ENCODE measurements around the gene ABCF1. TPM values are rescaled to one million over a fixed set of nuclear protein-coding genes. Genes with fewer than 3 reads are reported as not detected.
A peak's percentile ranks its signal among the peaks of the same experiment; 100 is the strongest.

Gene ABCF1
- total and polyA plus RNA-seq, 2 of the 8 experiments (the other 6 are each of a cell fraction or from before 2014, with no cell fraction given): 48.8 to 123 TPM

- FAIRE-seq (no peak), DNase-seq (ENCODE audit: low read depth in 1 of 2, low spot score in 2 of 2) (no peak)
- Histone ChIP-seq H3K4me2 (ENCODE audit: insufficient read depth in 1 of 2, low read depth in 2 of 2, low read length in 2 of 2) (no peak overlapping the region; a peak in 1 of 4 replicates), H3K27me3 (replicated peaks in 1 of 4; ENCODE audit: control insufficient read depth in 3 of 4, extremely low read depth in 1 of 4, insufficient read depth in 3 of 4, low read length in 3 of 4) (no peaks in the 10 kb centered on the region), H3K9ac (replicated peaks in 1 of 4; ENCODE audit: extremely low read depth in 1 of 4, low read depth in 3 of 4, low read length in 3 of 4) (no peak overlapping the region), H3K27ac (ENCODE audit: low read depth, low read length) (no peak overlapping the region), H3K18ac (ENCODE audit: extremely low read depth, low read length) (no peak overlapping the region), H2AFZ (ENCODE audit: low read length) (no peak overlapping the region), H2AK5ac (ENCODE audit: low read depth, low read length) (no peak overlapping the region), H2BK5ac (ENCODE audit: low read depth, low read length) (no peak overlapping the region), H3K14ac (ENCODE audit: insufficient read length) (no peak overlapping the region), H3K4me3 (ENCODE audit: extremely low read depth in 1 of 4, insufficient read depth in 2 of 4, low read depth in 3 of 4, low read length in 4 of 4) (no peak overlapping the region), H4K91ac (replicated peaks; ENCODE audit: insufficient read length, low read length) (no peak overlapping the region), H3K56ac (replicated peaks; ENCODE audit: insufficient read length, low read depth, low read length) (no peak overlapping the region), H3K4me1 (replicated peaks in 1 of 4; ENCODE audit: control insufficient read depth in 3 of 4, insufficient read depth in 4 of 4, low read length in 3 of 4) (peaks cover 0 to 6% (median 3%) of the 10 kb centered on the region in 4 experiments; a peak in 4 of 7 replicates), H4K8ac (ENCODE audit: extremely low read depth, insufficient read depth, low read length) (no peak overlapping the region), H3K79me2 (ENCODE audit: control insufficient read depth in 1 of 2, insufficient read depth in 2 of 2, low read length in 2 of 2) (peaks cover 4 to 57% of the 10 kb centered on the region in 2 experiments; a peak in 3 of 4 replicates), H3K36me3 (ENCODE audit: control insufficient read depth in 2 of 4, insufficient read depth in 4 of 4, low read length in 3 of 4) (peaks cover 18 to 71% (median 38%) of the 10 kb centered on the region in 4 experiments), H4K5ac (ENCODE audit: insufficient read length, low read depth, low read length) (no peak overlapping the region), H3K23ac (ENCODE audit: insufficient read length) (no peak overlapping the region), H3K23me2 (ENCODE audit: low read depth, low read length) (peaks cover 10% of the 10 kb centered on the region), H2BK15ac (ENCODE audit: low read length) (no peak overlapping the region), H3K9me3 (ENCODE audit: insufficient read depth in 2 of 2, low read depth in 1 of 2, low read length in 1 of 2) (no peaks in the 10 kb centered on the region), H2BK120ac (replicated peaks; ENCODE audit: low read depth, low read length) (no peak overlapping the region), H4K20me1 (replicated peaks in 1 of 2; ENCODE audit: control insufficient read depth in 1 of 2, insufficient read depth in 2 of 2, low read length in 2 of 2) (peaks cover 6% of the 10 kb centered on the region in 2 experiments), H3K4ac (replicated peaks; ENCODE audit: insufficient read length, low read depth, low read length) (no peak overlapping the region), H2BK20ac (ENCODE audit: low read length) (no peak overlapping the region), H2BK12ac (ENCODE audit: low read depth, low read length) (no peak overlapping the region), H3K79me1 (ENCODE audit: low read depth, low read length) (peaks cover 8% of the 10 kb centered on the region; the same call in 1 of the 2 replicates)
- TF ChIP-seq POLR2A (IDR thresholded peaks at IDR 0.05; ENCODE audit: control extremely low read depth in 1 of 2, low read depth in 2 of 2, low read length in 2 of 2) (peak in 1 of 2 experiments; percentile 58; a peak in 2 of 3 replicates), BCL11A (IDR thresholded peaks at IDR 0.05; ENCODE audit: low read depth in 2 of 2, low read length in 2 of 2) (no peak)
- 85% methylated on average over 2 of the region's 2 CpGs; no CpG with 5 or more reads in 1 of the 2 experiments for whole genome bisulfite sequencing, 2 experiments (ENCODE audit: extremely low coverage in 1 of 2, insufficient coverage in 1 of 2, insufficient read length in 1 of 2, insufficient replicate concordance in 2 of 2, low coverage in 1 of 2, low lambda C conversion rate in 2 of 2, missing lambda C conversion rate in 1 of 2)
- POLR2A ChIA-PET (ENCODE audit: partially characterized antibody): interaction anchor here (1.2 to 4.8 kb wide), 13 partner anchors 15 to 111 kb away, joined by 3 to 443 read pairs (median 27); partner anchors contain the start of genes ABCF1, ATAT1, C6orf136 and GNL1
- CTCF ChIA-PET (ENCODE audit: partially characterized antibody): interaction anchor here (1.0 to 2.4 kb wide), 6 partner anchors 13 to 130 kb away, joined by 3 to 17 read pairs (median 6); partner anchors contain the start of gene DHX16
Observed at GRCh38 chr6:30611856-30612194, 40.6 kb downstream of the ABCF1 start.
